Progenitor cell of endocrine pancreas (in vitro differentiated cells): ENCODE results near the gene KRT35. TPM values are rescaled to one million over a fixed set of nuclear protein-coding genes. Genes with fewer than 3 reads are reported as not detected.

Experiments used
- DNase-seq: peaks from one replicate; pipeline ENCODE4 v3.0.0; 2021; ENCODE audit warnings: low spot score; ENCODE audit not compliant: unreplicated experiment
- H3K27ac Mint-ChIP-seq: 2 replicates; pipeline ENCODE4 v1.8.0; 2021; ENCODE audit warnings: mild to moderate bottlenecking, moderate library complexity, mixed read lengths
- H3K27me3 Mint-ChIP-seq: 2 replicates; pipeline ENCODE4 v1.8.0; 2021; ENCODE audit warnings: mixed read lengths
- H3K36me3 Mint-ChIP-seq: 2 replicates; pipeline ENCODE4 v1.8.0; 2022; ENCODE audit warnings: mixed read lengths; ENCODE audit not compliant: insufficient read depth
- H3K4me1 Mint-ChIP-seq: 2 replicates; pipeline ENCODE4 v1.8.0; 2021; ENCODE audit warnings: low read depth, mixed read lengths
- H3K4me3 Mint-ChIP-seq: 2 replicates; pipeline ENCODE4 v1.8.0; 2021; ENCODE audit warnings: low read depth, mild to moderate bottlenecking, moderate library complexity, mixed read lengths
- H3K9me3 Mint-ChIP-seq: 2 replicates; pipeline ENCODE4 v1.8.0; 2021; ENCODE audit warnings: low read depth, mixed read lengths
- CTCF ChIP-seq: fragments of 200-600 bp; sonication (generic); IDR thresholded peaks from one replicate; pipeline ENCODE4 v1.5.0; 2021; ENCODE audit warnings: antibody characterized with exemption, mild to moderate bottlenecking; ENCODE audit not compliant: unreplicated experiment
- total RNA-seq: library from RNA; stranded (reverse); gene quantifications from 2 replicates; pipeline ENCODE4 v1.2.1, GENCODE V29; 2021

KRT35 gene
- total RNA-seq, 1 donor from 2014 or later, result not detected

GRCh38 chr17:41451154-41451728, 29.7 kb downstream of the KRT35 start:
- no peak for DNase-seq
- TF ChIP-seq CTCF, result no peak
- no peak overlapping the region for H3K4me3 Mint-ChIP-seq
- H3K9me3 Mint-ChIP-seq, result peaks cover 10% of the 10 kb centered on the region
- peaks cover 5% of the 10 kb centered on the region for H3K27me3 Mint-ChIP-seq
- no peaks in the 10 kb centered on the region for H3K4me1 Mint-ChIP-seq
- no peak overlapping the region for H3K27ac Mint-ChIP-seq
- H3K36me3 Mint-ChIP-seq, result no peaks in the 10 kb centered on the region

- TF ChIP-seq CTCF, result no peak
- peak overlapping the region; percentile 39 for H3K27ac Mint-ChIP-seq
- no peak for DNase-seq
- peaks cover 3% of the 10 kb centered on the region for H3K27me3 Mint-ChIP-seq
- H3K4me3 Mint-ChIP-seq, result no peak overlapping the region
- peaks cover 10% of the 10 kb centered on the region for H3K9me3 Mint-ChIP-seq
- no peaks in the 10 kb centered on the region for H3K4me1 Mint-ChIP-seq
- H3K36me3 Mint-ChIP-seq, result no peaks in the 10 kb centered on the region
Measured at GRCh38 chr17:41449008-41449407, 31.9 kb downstream of the KRT35 start.

GRCh38 chr17:41448506-41448905, 32.4 kb downstream of the KRT35 start:
- peaks cover 3% of the 10 kb centered on the region for H3K27me3 Mint-ChIP-seq
- H3K36me3 Mint-ChIP-seq, result no peaks in the 10 kb centered on the region
- H3K4me1 Mint-ChIP-seq, result no peaks in the 10 kb centered on the region
- H3K27ac Mint-ChIP-seq, result no peak overlapping the region
- no peak for DNase-seq
- no peak overlapping the region for H3K4me3 Mint-ChIP-seq
- H3K9me3 Mint-ChIP-seq, result peaks cover 10% of the 10 kb centered on the region
- TF ChIP-seq CTCF, result no peak

GRCh38 chr17:41446806-41447205, 34.1 kb downstream of the KRT35 start:
- Mint-ChIP-seq H3K9me3 (peaks cover 7% of the 10 kb centered on the region), H3K27ac (no peak overlapping the region), H3K4me3 (no peak overlapping the region), H3K36me3 (no peaks in the 10 kb centered on the region), H3K27me3 (peaks cover 19% of the 10 kb centered on the region), H3K4me1 (no peaks in the 10 kb centered on the region)
- DNase-seq, result no peak
- no peak for TF ChIP-seq CTCF

GRCh38 chr17:41444640-41445039, 36.3 kb downstream of the KRT35 start:
- no peaks in the 10 kb centered on the region for H3K4me1 Mint-ChIP-seq
- H3K9me3 Mint-ChIP-seq, result no peaks in the 10 kb centered on the region
- H3K36me3 Mint-ChIP-seq, result no peaks in the 10 kb centered on the region
- no peak overlapping the region for H3K4me3 Mint-ChIP-seq
- no peak for TF ChIP-seq CTCF
- no peak for DNase-seq
- no peak overlapping the region for H3K27ac Mint-ChIP-seq
- H3K27me3 Mint-ChIP-seq, result peaks cover 27% of the 10 kb centered on the region
